IMR-90 (cell line): ENCODE results near the gene C15orf39.

Experiments
- BHLHE40 ChIP-seq: fragments of 150-350 bp; IDR thresholded peaks from 2 replicates; pipeline ENCODE4 v1.6.1; 2016; ENCODE audit warnings: mild to moderate bottlenecking, low read depth, low read length
- CEBPB ChIP-seq: IDR thresholded peaks from 2 replicates; pipeline ENCODE4 v1.6.1; 2012; ENCODE audit warnings: low read depth, low read length, improper control_type of control experiment
- CHD1 ChIP-seq: IDR thresholded peaks from 2 replicates; pipeline ENCODE4 v1.6.1; 2012; ENCODE audit warnings: low read depth, low read length, improper control_type of control experiment
- MAFK ChIP-seq: IDR thresholded peaks from 2 replicates; pipeline ENCODE4 v1.6.1; 2012; ENCODE audit warnings: low read depth, low read length, improper control_type of control experiment
- MXI1 ChIP-seq: IDR thresholded peaks from 2 replicates; pipeline ENCODE4 v1.6.1; 2012; ENCODE audit warnings: low read depth, mild to moderate bottlenecking, low read length, moderate library complexity, borderline replicate concordance
- POLR2A ChIP-seq: IDR thresholded peaks from 2 replicates; pipeline ENCODE4 v1.6.1; 2012; ENCODE audit warnings: mild to moderate bottlenecking, low read depth, low read length
- RAD21 ChIP-seq: IDR thresholded peaks from 2 replicates; pipeline ENCODE4 v1.6.1; 2012; ENCODE audit warnings: low read length, improper control_type of control experiment
- RCOR1 ChIP-seq: IDR thresholded peaks from 2 replicates; pipeline ENCODE4 v1.6.1; 2012; ENCODE audit warnings: mild to moderate bottlenecking, low read length, improper control_type of control experiment; ENCODE audit not compliant: insufficient replicate concordance
- RFX5 ChIP-seq: IDR thresholded peaks from 2 replicates; pipeline ENCODE4 v1.8.0; 2012; ENCODE audit warnings: low read depth, mild to moderate bottlenecking, low read length, moderate library complexity
- SMC3 ChIP-seq: fragments of 150-350 bp; IDR thresholded peaks from 2 replicates; pipeline ENCODE4 v1.6.1; 2016; ENCODE audit warnings: low read depth, mild to moderate bottlenecking, antibody characterized with exemption, low read length, moderate library complexity
- TF ChIP-seq, protein P1 (sequence below): conservative IDR thresholded peaks from 2 replicates; pipeline ENCODE4 v1.5.1; 2012; ENCODE audit warnings: mild to moderate bottlenecking, low read depth, low read length, improper control_type of control experiment
- TF ChIP-seq, protein P2 (sequence below): fragments of 150-350 bp; IDR thresholded peaks from 2 replicates; pipeline ENCODE4 v1.6.1; 2017; ENCODE audit warnings: mild to moderate bottlenecking, antibody characterized with exemption, low read length, low read depth
- TF ChIP-seq, protein P3 (sequence below): fragments of 150-350 bp; IDR thresholded peaks from 2 replicates; pipeline ENCODE4 v1.6.1; 2016; ENCODE audit warnings: low read depth, mild to moderate bottlenecking, low read length, moderate library complexity, borderline replicate concordance

DNA sequence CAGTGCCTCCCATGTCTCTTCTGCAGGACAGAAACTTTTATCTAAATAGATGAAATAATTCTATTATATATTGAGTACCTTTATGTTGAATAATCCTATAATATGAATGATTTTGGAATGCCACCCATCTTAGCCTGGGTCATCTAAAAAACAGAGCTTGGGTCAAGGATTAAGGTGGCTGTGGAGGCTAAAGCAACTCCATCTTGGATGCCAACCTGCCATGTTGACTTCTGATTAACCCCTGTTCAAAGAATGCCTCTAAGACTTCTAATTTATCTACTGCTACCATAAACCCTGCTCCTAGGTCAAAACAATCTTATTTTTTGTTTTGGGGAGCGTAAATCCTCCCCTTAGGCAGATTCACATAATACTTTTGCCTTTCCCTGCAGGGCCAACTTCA, 31.5 kb upstream of the C15orf39 start:
- TF ChIP-seq POLR2A (no peak), MXI1 (no peak), RFX5 (no peak), BHLHE40 (no peak), CHD1 (no peak), RAD21 (no peak), SMC3 (no peak), RCOR1 (no peak), CEBPB (no peak), MAFK (no peak)
- TF ChIP-seq, protein P1, sequence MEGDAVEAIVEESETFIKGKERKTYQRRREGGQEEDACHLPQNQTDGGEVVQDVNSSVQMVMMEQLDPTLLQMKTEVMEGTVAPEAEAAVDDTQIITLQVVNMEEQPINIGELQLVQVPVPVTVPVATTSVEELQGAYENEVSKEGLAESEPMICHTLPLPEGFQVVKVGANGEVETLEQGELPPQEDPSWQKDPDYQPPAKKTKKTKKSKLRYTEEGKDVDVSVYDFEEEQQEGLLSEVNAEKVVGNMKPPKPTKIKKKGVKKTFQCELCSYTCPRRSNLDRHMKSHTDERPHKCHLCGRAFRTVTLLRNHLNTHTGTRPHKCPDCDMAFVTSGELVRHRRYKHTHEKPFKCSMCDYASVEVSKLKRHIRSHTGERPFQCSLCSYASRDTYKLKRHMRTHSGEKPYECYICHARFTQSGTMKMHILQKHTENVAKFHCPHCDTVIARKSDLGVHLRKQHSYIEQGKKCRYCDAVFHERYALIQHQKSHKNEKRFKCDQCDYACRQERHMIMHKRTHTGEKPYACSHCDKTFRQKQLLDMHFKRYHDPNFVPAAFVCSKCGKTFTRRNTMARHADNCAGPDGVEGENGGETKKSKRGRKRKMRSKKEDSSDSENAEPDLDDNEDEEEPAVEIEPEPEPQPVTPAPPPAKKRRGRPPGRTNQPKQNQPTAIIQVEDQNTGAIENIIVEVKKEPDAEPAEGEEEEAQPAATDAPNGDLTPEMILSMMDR: no peak
- TF ChIP-seq, protein P2, sequence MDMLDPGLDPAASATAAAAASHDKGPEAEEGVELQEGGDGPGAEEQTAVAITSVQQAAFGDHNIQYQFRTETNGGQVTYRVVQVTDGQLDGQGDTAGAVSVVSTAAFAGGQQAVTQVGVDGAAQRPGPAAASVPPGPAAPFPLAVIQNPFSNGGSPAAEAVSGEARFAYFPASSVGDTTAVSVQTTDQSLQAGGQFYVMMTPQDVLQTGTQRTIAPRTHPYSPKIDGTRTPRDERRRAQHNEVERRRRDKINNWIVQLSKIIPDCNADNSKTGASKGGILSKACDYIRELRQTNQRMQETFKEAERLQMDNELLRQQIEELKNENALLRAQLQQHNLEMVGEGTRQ: no peak
- TF ChIP-seq, protein P3, sequence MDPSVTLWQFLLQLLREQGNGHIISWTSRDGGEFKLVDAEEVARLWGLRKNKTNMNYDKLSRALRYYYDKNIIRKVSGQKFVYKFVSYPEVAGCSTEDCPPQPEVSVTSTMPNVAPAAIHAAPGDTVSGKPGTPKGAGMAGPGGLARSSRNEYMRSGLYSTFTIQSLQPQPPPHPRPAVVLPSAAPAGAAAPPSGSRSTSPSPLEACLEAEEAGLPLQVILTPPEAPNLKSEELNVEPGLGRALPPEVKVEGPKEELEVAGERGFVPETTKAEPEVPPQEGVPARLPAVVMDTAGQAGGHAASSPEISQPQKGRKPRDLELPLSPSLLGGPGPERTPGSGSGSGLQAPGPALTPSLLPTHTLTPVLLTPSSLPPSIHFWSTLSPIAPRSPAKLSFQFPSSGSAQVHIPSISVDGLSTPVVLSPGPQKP: no peak
